H9 (cell line): Measurements from ENCODE around the gene C16orf95. TPM values are rescaled to one million over a fixed set of nuclear protein-coding genes. Genes with fewer than 3 reads are reported as not detected.

Experiments used
- DNase-seq: peaks from one replicate; pipeline ENCODE4 v3.0.0-alpha.2; 2017
- H2AFZ ChIP-seq: one replicate; pipeline ENCODE4 v1.6.1; 2013; ENCODE audit warnings: mild to moderate bottlenecking, low read length, control low read depth, moderate library complexity
- H2AK5ac ChIP-seq: 2 replicates; pipeline ENCODE4 v1.6.1; 2013; ENCODE audit warnings: low read length, control low read depth, mixed read lengths; ENCODE audit not compliant: insufficient read length
- H2BK120ac ChIP-seq: one replicate; pipeline ENCODE4 v1.6.1; 2013; ENCODE audit warnings: low read depth, mild to moderate bottlenecking, low read length, control low read depth, inconsistent platforms; ENCODE audit not compliant: poor library complexity, severe bottlenecking
- H2BK12ac ChIP-seq: 2 replicates; pipeline ENCODE4 v1.6.1; 2013; ENCODE audit warnings: low read length, control low read depth, mixed read lengths, low read depth; ENCODE audit not compliant: insufficient read length
- H2BK15ac ChIP-seq: 2 replicates; pipeline ENCODE4 v1.6.1; 2013; ENCODE audit warnings: low read depth, low read length, control low read depth
- H2BK20ac ChIP-seq: one replicate; pipeline ENCODE4 v1.6.1; 2013; ENCODE audit warnings: low read depth, mild to moderate bottlenecking, low read length, control low read depth, inconsistent platforms; ENCODE audit not compliant: poor library complexity, severe bottlenecking
- H2BK5ac ChIP-seq: 2 replicates; pipeline ENCODE4 v1.6.1; 2013; ENCODE audit warnings: low read length, control low read depth, mixed read lengths; ENCODE audit not compliant: insufficient read length
- H3K14ac ChIP-seq: 2 replicates; pipeline ENCODE4 v1.6.1; 2013; ENCODE audit warnings: low read length, control low read depth; ENCODE audit not compliant: insufficient read depth
- H3K18ac ChIP-seq: 2 replicates; pipeline ENCODE4 v1.6.1; 2013; ENCODE audit warnings: low read depth, mild to moderate bottlenecking, mixed read lengths, low read length, control low read depth; ENCODE audit not compliant: insufficient read length
- H3K23ac ChIP-seq: 2 replicates; pipeline ENCODE4 v1.6.1; 2013; ENCODE audit warnings: low read length, control low read depth, mixed read lengths, low read depth; ENCODE audit not compliant: insufficient read length
- H3K23me2 ChIP-seq: 2 replicates; pipeline ENCODE4 v1.6.1; 2013; ENCODE audit warnings: low read depth, mild to moderate bottlenecking, mixed read lengths, low read length, control low read depth; ENCODE audit not compliant: insufficient read length, poor library complexity, severe bottlenecking
- H3K27ac ChIP-seq: 2 replicates; pipeline ENCODE4 v1.5.1; 2013; ENCODE audit warnings: low read length, control low read depth, mixed read lengths, low read depth; ENCODE audit not compliant: insufficient read length
- H3K27me3 ChIP-seq: 2 replicates; pipeline ENCODE4 v1.6.1; 2013; ENCODE audit warnings: low read length, control low read depth, inconsistent platforms; ENCODE audit not compliant: insufficient read depth
- H3K4ac ChIP-seq: 2 replicates; pipeline ENCODE4 v1.6.1; 2013; ENCODE audit warnings: low read depth, mild to moderate bottlenecking, control low read depth, inconsistent platforms, low read length, moderate library complexity
- H3K4me1 ChIP-seq: 2 replicates; pipeline ENCODE4 v1.6.1; 2013; ENCODE audit warnings: low read length, control low read depth, inconsistent platforms; ENCODE audit not compliant: insufficient read depth
- H3K4me2 ChIP-seq: 2 replicates; pipeline ENCODE4 v1.6.1; 2013; ENCODE audit warnings: low read length, control low read depth, mixed read lengths; ENCODE audit not compliant: insufficient read length, insufficient read depth
- H3K56ac ChIP-seq: 2 replicates; pipeline ENCODE4 v1.6.1; 2013; ENCODE audit warnings: low read depth, mild to moderate bottlenecking, mixed read lengths, low read length, control low read depth; ENCODE audit not compliant: insufficient read length
- H3K79me1 ChIP-seq: 2 replicates; pipeline ENCODE4 v1.6.1; 2013; ENCODE audit warnings: low read depth, mild to moderate bottlenecking, moderate library complexity, low read length, control low read depth, inconsistent platforms; ENCODE audit not compliant: insufficient read depth, poor library complexity, severe bottlenecking
- H3K79me2 ChIP-seq: 2 replicates; pipeline ENCODE4 v1.6.1; 2013; ENCODE audit warnings: low read length, control low read depth, inconsistent platforms; ENCODE audit not compliant: insufficient read depth
- H3K9ac ChIP-seq: 2 replicates; pipeline ENCODE4 v1.6.1; 2013; ENCODE audit warnings: low read length, control low read depth, mixed read lengths; ENCODE audit not compliant: insufficient read length; ENCODE audit errors: extremely low read depth
- H3K9me3 ChIP-seq: one replicate; pipeline ENCODE4 v1.6.1; 2013; ENCODE audit warnings: low read depth, low read length, inconsistent platforms; ENCODE audit not compliant: control insufficient read depth
- H3T11ph ChIP-seq: one replicate; pipeline ENCODE4 v1.6.1; 2013; ENCODE audit warnings: mild to moderate bottlenecking, low read length, control low read depth, inconsistent platforms
- H4K20me1 ChIP-seq: one replicate; pipeline ENCODE4 v1.6.1; 2013; ENCODE audit not compliant: control insufficient read depth, insufficient read length, insufficient read depth
- H4K5ac ChIP-seq: 2 replicates; pipeline ENCODE4 v1.6.1; 2013; ENCODE audit warnings: low read depth, mild to moderate bottlenecking, mixed read lengths, low read length, control low read depth; ENCODE audit not compliant: insufficient read length
- H4K8ac ChIP-seq: replicated peaks from 2 replicates; pipeline ENCODE4 v1.6.1; 2013; ENCODE audit warnings: low read length, control low read depth, mixed read lengths, low read depth; ENCODE audit not compliant: insufficient read length
- H4K91ac ChIP-seq: 2 replicates; pipeline ENCODE4 v1.6.1; 2013; ENCODE audit warnings: low read depth, mild to moderate bottlenecking, moderate library complexity, mixed read lengths, low read length, control low read depth; ENCODE audit not compliant: insufficient read length
- H3K27ac Mint-ChIP-seq, 3 experiments: 2 replicates in 2 of 3; 3 replicates in 1 of 3; pipeline ENCODE4 v1.8.0; 2020 to 2021; ENCODE audit warnings: mixed read lengths in 3 of 3, mild to moderate bottlenecking in 1 of 3, moderate library complexity in 1 of 3
- H3K27me3 Mint-ChIP-seq: 2 replicates; pipeline ENCODE4 v1.8.0; 2021; ENCODE audit warnings: low read depth, mild to moderate bottlenecking, moderate library complexity, mixed read lengths
- H3K36me3 Mint-ChIP-seq, 3 experiments: 2 replicates in 2 of 3; 3 replicates in 1 of 3; pipeline ENCODE4 v1.8.0; 2020 to 2021; ENCODE audit warnings: low read depth in 3 of 3, mixed read lengths in 3 of 3; ENCODE audit not compliant: insufficient read depth in 1 of 3
- H3K4me1 Mint-ChIP-seq, 2 experiments: 2 replicates each; pipeline ENCODE4 v1.8.0; 2020; ENCODE audit warnings: mixed read lengths in 2 of 2
- H3K4me3 Mint-ChIP-seq, 2 experiments: 2 replicates in 1 of 2; 3 replicates in 1 of 2; pipeline ENCODE4 v1.8.0; 2020 to 2021; ENCODE audit warnings: mild to moderate bottlenecking in 2 of 2, mixed read lengths in 2 of 2, moderate library complexity in 1 of 2
- H3K9me3 Mint-ChIP-seq, 2 experiments: 2 replicates in 1 of 2; 3 replicates in 1 of 2; pipeline ENCODE4 v1.8.0; 2020; ENCODE audit warnings: mild to moderate bottlenecking in 2 of 2, mixed read lengths in 2 of 2, moderate library complexity in 1 of 2
- CTCF ChIP-seq: fragments of 200-600 bp; sonication (generic); conservative IDR thresholded peaks from 3 replicates; pipeline ENCODE4 v1.8.0; 2021; ENCODE audit warnings: antibody characterized with exemption, mild to moderate bottlenecking
- WGBS: extraction: QIAGEN DNeasy Blood & Tissue Kit; methylation state at CpG from one replicate; pipeline ENCODE4 v1.1.7; 2013; ENCODE audit warnings: missing lambda C conversion rate, low lambda C conversion rate, mixed read lengths; ENCODE audit not compliant: insufficient read length; ENCODE audit errors: extremely low coverage; 5-methylcytosine and 5-hydroxymethylcytosine counted together
- total RNA-seq: library from RNA; stranded (reverse); gene quantifications from 2 replicates; pipeline ENCODE4 v1.2.1, GENCODE V29; 2021

Gene C16orf95
- total RNA-seq, 1 experiment from 2014 or later = 5.6 TPM

- Histone ChIP-seq H2BK120ac (no peak overlapping the region), H4K8ac (no peak overlapping the region), H2AFZ (no peak overlapping the region), H3K23me2 (no peaks in the 10 kb centered on the region), H4K91ac (no peak overlapping the region), H3K27me3 (no peaks in the 10 kb centered on the region), H4K5ac (no peak overlapping the region), H3K79me1 (no peaks in the 10 kb centered on the region), H3K4ac (no peak overlapping the region), H2BK20ac (no peak overlapping the region), H3K14ac (no peak overlapping the region), H3K23ac (no peak overlapping the region), H2AK5ac (no peak overlapping the region), H3K79me2 (no peaks in the 10 kb centered on the region), H3K56ac (no peak overlapping the region), H2BK5ac (no peak overlapping the region), H3K4me2 (no peak overlapping the region), H3K9me3 (no peaks in the 10 kb centered on the region), H2BK15ac (no peak overlapping the region), H4K20me1 (no peaks in the 10 kb centered on the region), H3T11ph (no peak overlapping the region), H2BK12ac (no peak overlapping the region), H3K27ac (no peak overlapping the region), H3K9ac (no peak overlapping the region), H3K4me1 (no peaks in the 10 kb centered on the region; the same call in 1 of the 2 replicates), H3K18ac (no peak overlapping the region)
- Mint-ChIP-seq H3K9me3 (no peaks in the 10 kb centered on the region), H3K4me3 (no peak overlapping the region), H3K27ac (no peak overlapping the region), H3K27me3 (no peaks in the 10 kb centered on the region), H3K4me1 (peaks cover 9 to 29% of the 10 kb centered on the region in 2 experiments), H3K36me3 (peaks cover 15 to 28% (median 15%) of the 10 kb centered on the region in 3 experiments; a peak in 6 of 7 replicates)
- no peak for TF ChIP-seq CTCF
- WGBS = no CpG with 5 or more reads among the region's 20 CpGs
- no peak for DNase-seq
Measured at GRCh38 chr16:87342504-87342903, 25.3 kb upstream of the C16orf95 start.
